K562 (cell line): ENCODE results near the gene FDX2. TPM values are rescaled to one million over a fixed set of nuclear protein-coding genes. Genes with fewer than 3 reads are reported as not detected.

ENCODE experiments used
- ADNP ChIP-seq: fragments of 200-800 bp; sonication (Bioruptor generic); IDR thresholded peaks from 2 replicates; pipeline ENCODE4 v1.6.1; 2016; ENCODE audit warnings: missing genetic modification characterization, missing compliant biosample characterization
- GABPA ChIP-seq: fragments of 200-800 bp; sonication (Bioruptor generic); conservative IDR thresholded peaks from 2 replicates; pipeline ENCODE4 v1.6.1; 2016; ENCODE audit warnings: low read depth, missing genetic modification characterization, missing compliant biosample characterization
- MECOM ChIP-seq: fragments of 250-450 bp; sonication (Bioruptor Pico); IDR thresholded peaks from 2 replicates; pipeline ENCODE4 v1.8.0; 2022; ENCODE audit warnings: inconsistent platforms
- NFRKB ChIP-seq: fragments of 450-650 bp; IDR thresholded peaks from 2 replicates; pipeline ENCODE4 v1.6.1; 2016; ENCODE audit warnings: low read depth
- TBL1XR1 ChIP-seq, 2 experiments: IDR thresholded peaks; 2 replicates each; pipeline ENCODE4 v1.6.1; 2012; ENCODE audit warnings: improper control_type of control experiment in 2 of 2, low read length in 2 of 2, mild to moderate bottlenecking in 1 of 2
- TCF7 ChIP-seq: sonication (generic); IDR thresholded peaks from 2 replicates; pipeline ENCODE4 v1.6.1; 2016; ENCODE audit warnings: antibody characterized with exemption, borderline replicate concordance
- ZBED1 ChIP-seq: IDR thresholded peaks from 2 replicates; pipeline ENCODE4 v1.6.1; 2014
- ZNF274 ChIP-seq: IDR thresholded peaks from 2 replicates; pipeline ENCODE4 v1.6.1; 2011; ENCODE audit warnings: low read depth, mild to moderate bottlenecking, low read length, moderate library complexity, borderline replicate concordance
- ZNF76 ChIP-seq: fragments of 250-450 bp; sonication (Bioruptor Pico); IDR thresholded peaks from 2 replicates; pipeline ENCODE4 v1.4.0; 2020; ENCODE audit warnings: mild to moderate bottlenecking, moderate library complexity, borderline replicate concordance
- ZNF778 ChIP-seq: fragments of 450-650 bp; formaldehyde crosslinking; IDR thresholded peaks from 2 replicates; pipeline ENCODE4 v1.4.0; 2020; ENCODE audit warnings: mild to moderate bottlenecking, moderate library complexity
- polyA plus RNA-seq, 8 experiments: library from polyadenylated mRNA; depleted of rRNA in 4 of 8; stranded (reverse) in 5 of 8; unstranded in 3 of 8; fragments of >200 nt; fragmentation: Nextera tagmentation in 2 of 8; fragmentation: Illumina TruSeq in 1 of 8; extraction: Ambion mirVana in 2 of 8; extraction: Trizol in 1 of 8; gene quantifications; 2 replicates each; pipeline versions ENCODE4 v1.2.1 to v1.2.3, GENCODE V29; 2011 to 2014; ENCODE audit warnings: inconsistent platforms in 1 of 8, missing spikeins in 1 of 8
- total RNA-seq, 7 experiments: library from RNA; depleted of rRNA in 6 of 7; stranded (reverse); fragments of >200 nt in 6 of 7; fragmentation: Illumina TruSeq in 2 of 7; extraction: Trizol in 2 of 7; gene quantifications; 2 replicates each; pipeline versions ENCODE4 v1.2.1 to v1.2.3, GENCODE V29; 2011 to 2021; ENCODE audit warnings: low replicate concordance in 1 of 7
- TF ChIP-seq, protein P1 (sequence below): sonication (generic); formaldehyde crosslinking; IDR thresholded peaks from 2 replicates; pipeline ENCODE4 v1.8.0; 2022; ENCODE audit warnings: missing genetic modification reagents, mild to moderate bottlenecking, borderline replicate concordance
- TF ChIP-seq, protein P2 (sequence below): fragments of 250-450 bp; sonication (Bioruptor Pico); IDR thresholded peaks from 2 replicates; pipeline ENCODE4 v1.4.0; 2020; ENCODE audit warnings: mild to moderate bottlenecking, moderate library complexity
- TF ChIP-seq, protein P3 (sequence below): fragments of 450-650 bp; IDR thresholded peaks from 2 replicates; pipeline ENCODE4 v1.6.1; 2016; ENCODE audit warnings: low read depth, mild to moderate bottlenecking, moderate library complexity
- TF ChIP-seq, protein P4 (sequence below), 2 experiments: fragments of 250-450 bp in 1 of 2; fragments of 450-650 bp in 1 of 2; sonication (Bioruptor Pico) in 1 of 2; IDR thresholded peaks; 2 replicates each; pipeline versions ENCODE4 v1.6.1 to v1.8.0; 2016 to 2021; ENCODE audit warnings: mild to moderate bottlenecking in 2 of 2, moderate library complexity in 2 of 2, missing compliant biosample characterization in 1 of 2, missing genetic modification characterization in 1 of 2

Gene FDX2
- total and polyA plus RNA-seq, 9 of the 15 experiments (the other 6 are each of a cell fraction or from before 2014, with no cell fraction given) = 2.5 to 49.8 (median 29.7) TPM

DNA sequence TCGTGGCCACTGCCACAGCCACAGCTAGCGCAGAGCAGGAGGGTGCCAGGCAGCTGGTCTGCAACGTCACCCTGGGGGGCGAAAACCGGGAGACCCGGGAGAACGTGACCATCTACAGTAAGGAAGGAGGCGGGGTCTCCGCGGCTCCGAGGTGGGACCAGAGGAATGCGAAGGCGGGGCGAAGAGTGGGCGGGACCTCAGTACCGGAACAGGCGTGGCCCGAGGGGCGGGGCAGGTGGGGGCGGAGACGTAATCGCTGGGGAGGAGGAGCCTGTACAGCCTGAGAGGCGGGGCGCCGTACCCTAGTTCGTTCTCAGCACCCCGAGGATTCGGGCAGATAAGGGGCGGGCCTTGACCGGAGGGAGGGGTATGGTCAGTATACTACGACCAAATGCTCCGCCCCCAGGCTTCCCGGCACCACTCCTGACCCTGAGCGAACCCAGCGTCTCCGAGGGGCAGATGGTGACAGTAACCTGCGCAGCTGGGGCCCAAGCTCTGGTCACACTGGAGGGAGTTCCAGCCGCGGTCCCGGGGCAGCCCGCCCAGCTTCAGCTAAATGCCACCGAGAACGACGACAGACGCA is 23.5 kb downstream of the FDX2 start (continued):
- TF ChIP-seq, protein P1, sequence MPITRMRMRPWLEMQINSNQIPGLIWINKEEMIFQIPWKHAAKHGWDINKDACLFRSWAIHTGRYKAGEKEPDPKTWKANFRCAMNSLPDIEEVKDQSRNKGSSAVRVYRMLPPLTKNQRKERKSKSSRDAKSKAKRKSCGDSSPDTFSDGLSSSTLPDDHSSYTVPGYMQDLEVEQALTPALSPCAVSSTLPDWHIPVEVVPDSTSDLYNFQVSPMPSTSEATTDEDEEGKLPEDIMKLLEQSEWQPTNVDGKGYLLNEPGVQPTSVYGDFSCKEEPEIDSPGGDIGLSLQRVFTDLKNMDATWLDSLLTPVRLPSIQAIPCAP (CRISPR knock-in tag) = no peak
- no peak for TF ChIP-seq NFRKB
- no peak for TF ChIP-seq ZNF778 (CRISPR knock-in tag)
- TF ChIP-seq MECOM (CRISPR knock-in tag) = no peak
- TF ChIP-seq, protein P2, sequence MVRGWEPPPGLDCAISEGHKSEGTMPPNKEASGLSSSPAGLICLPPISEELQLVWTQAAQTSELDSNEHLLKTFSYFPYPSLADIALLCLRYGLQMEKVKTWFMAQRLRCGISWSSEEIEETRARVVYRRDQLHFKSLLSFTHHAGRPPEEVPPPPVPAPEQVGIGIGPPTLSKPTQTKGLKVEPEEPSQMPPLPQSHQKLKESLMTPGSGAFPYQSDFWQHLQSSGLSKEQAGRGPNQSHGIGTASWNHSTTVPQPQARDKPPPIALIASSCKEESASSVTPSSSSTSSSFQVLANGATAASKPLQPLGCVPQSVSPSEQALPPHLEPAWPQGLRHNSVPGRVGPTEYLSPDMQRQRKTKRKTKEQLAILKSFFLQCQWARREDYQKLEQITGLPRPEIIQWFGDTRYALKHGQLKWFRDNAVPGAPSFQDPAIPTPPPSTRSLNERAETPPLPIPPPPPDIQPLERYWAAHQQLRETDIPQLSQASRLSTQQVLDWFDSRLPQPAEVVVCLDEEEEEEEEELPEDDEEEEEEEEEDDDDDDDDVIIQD = no peak
- no peak for TF ChIP-seq ZNF76
- no peak for TF ChIP-seq ZBED1
- TF ChIP-seq ZNF274 = no peak
- no peak for TF ChIP-seq TBL1XR1 (IDR thresholded peaks at IDR 0.05; ENCODE audit: low read length in 2 of 2)
- peak; percentile 79 for TF ChIP-seq GABPA (tag)
- TF ChIP-seq, protein P3, sequence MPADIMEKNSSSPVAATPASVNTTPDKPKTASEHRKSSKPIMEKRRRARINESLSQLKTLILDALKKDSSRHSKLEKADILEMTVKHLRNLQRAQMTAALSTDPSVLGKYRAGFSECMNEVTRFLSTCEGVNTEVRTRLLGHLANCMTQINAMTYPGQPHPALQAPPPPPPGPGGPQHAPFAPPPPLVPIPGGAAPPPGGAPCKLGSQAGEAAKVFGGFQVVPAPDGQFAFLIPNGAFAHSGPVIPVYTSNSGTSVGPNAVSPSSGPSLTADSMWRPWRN = no peak
- TF ChIP-seq, protein P4, sequence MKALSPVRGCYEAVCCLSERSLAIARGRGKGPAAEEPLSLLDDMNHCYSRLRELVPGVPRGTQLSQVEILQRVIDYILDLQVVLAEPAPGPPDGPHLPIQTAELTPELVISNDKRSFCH (CRISPR knock-in tag; IDR thresholded peaks at IDR 0.05) = no peak
- TF ChIP-seq, protein P4 (tag; IDR thresholded peaks at IDR 0.05) = no peak
- TF ChIP-seq TCF7 = no peak
- TF ChIP-seq ADNP (tag) = no peak
